SK-N-SH treated with all-trans-retinoic acid at 6 μM for 48 hours (cell line): ENCODE results near the gene MSI1.

Experiments used
- ATAC-seq: fragments of 200-7000 bp; cut with Tn5 transposase; 3 replicates; pipeline ENCODE4 v1.9.1; 2020; ENCODE audit warnings: mild to moderate bottlenecking, moderate library complexity
- ARNTL ChIP-seq: fragments of 450-650 bp; formaldehyde crosslinking; IDR thresholded peaks from 2 replicates; pipeline ENCODE4 v1.5.0; 2020; ENCODE audit warnings: low read depth, mild to moderate bottlenecking, moderate library complexity, borderline replicate concordance
- BACH2 ChIP-seq: fragments of 250-450 bp; sonication (Bioruptor Pico); IDR thresholded peaks from 2 replicates; pipeline ENCODE4 v1.9.0; 2021; ENCODE audit warnings: mild to moderate bottlenecking, borderline replicate concordance
- CSDC2 ChIP-seq: fragments of 250-450 bp; sonication (Bioruptor Pico); IDR thresholded peaks from 2 replicates; pipeline ENCODE4 v1.5.0; 2020; ENCODE audit warnings: mild to moderate bottlenecking, moderate library complexity
- ESRRG ChIP-seq: fragments of 250-450 bp; sonication (Bioruptor Pico); IDR thresholded peaks from 2 replicates; pipeline ENCODE4 v1.6.1; 2021; ENCODE audit warnings: mild to moderate bottlenecking
- ISL1 ChIP-seq: fragments of 250-450 bp; sonication (Bioruptor Pico); IDR thresholded peaks from 2 replicates; pipeline ENCODE4 v2.1.2; 2022; ENCODE audit warnings: mild to moderate bottlenecking, moderate library complexity
- OSR1 ChIP-seq: fragments of 250-450 bp; sonication (Bioruptor Pico); IDR thresholded peaks from 2 replicates; pipeline ENCODE4 v1.8.0; 2022; ENCODE audit warnings: moderate library complexity, mild to moderate bottlenecking, inconsistent platforms
- PPARA ChIP-seq: fragments of 250-450 bp; sonication (Bioruptor Pico); IDR thresholded peaks from 2 replicates; pipeline ENCODE4 v1.5.0; 2020; ENCODE audit warnings: mild to moderate bottlenecking, borderline replicate concordance
- SNAI2 ChIP-seq: fragments of 250-450 bp; sonication (Bioruptor Pico); IDR thresholded peaks from 2 replicates; pipeline ENCODE4 v1.5.0; 2020; ENCODE audit warnings: mild to moderate bottlenecking, moderate library complexity
- TCF4 ChIP-seq: fragments of 250-450 bp; sonication (Bioruptor Pico); IDR thresholded peaks from 2 replicates; pipeline ENCODE4 v1.8.0; 2021; ENCODE audit warnings: mild to moderate bottlenecking, moderate library complexity, borderline replicate concordance
- TOX ChIP-seq: fragments of 250-450 bp; sonication (Bioruptor Pico); IDR thresholded peaks from 2 replicates; pipeline ENCODE4 v1.8.0; 2021; ENCODE audit warnings: mild to moderate bottlenecking, moderate library complexity, borderline replicate concordance
- ZC3H10 ChIP-seq: fragments of 250-450 bp; sonication (Bioruptor Pico); IDR thresholded peaks from 2 replicates; pipeline ENCODE4 v1.5.1; 2021; ENCODE audit warnings: mild to moderate bottlenecking, moderate library complexity
- ZFP3 ChIP-seq: fragments of 250-450 bp; sonication (Bioruptor Pico); IDR thresholded peaks from 2 replicates; pipeline ENCODE4 v1.5.0; 2020; ENCODE audit warnings: mild to moderate bottlenecking, moderate library complexity
- ZFP30 ChIP-seq: fragments of 450-650 bp; formaldehyde crosslinking; IDR thresholded peaks from 2 replicates; pipeline ENCODE4 v1.5.0; 2022; ENCODE audit warnings: mild to moderate bottlenecking, moderate library complexity
- ZNF565 ChIP-seq: fragments of 450-650 bp; formaldehyde crosslinking; conservative IDR thresholded peaks from 2 replicates; pipeline ENCODE4 v1.5.0; 2020; ENCODE audit warnings: low read depth, mild to moderate bottlenecking, moderate library complexity
- ZNF8 ChIP-seq: fragments of 450-650 bp; formaldehyde crosslinking; IDR thresholded peaks from 2 replicates; pipeline ENCODE4 v1.5.0; 2020; ENCODE audit warnings: mild to moderate bottlenecking, moderate library complexity
- TF ChIP-seq, protein P1 (sequence below): fragments of 250-450 bp; sonication (Bioruptor Pico); IDR thresholded peaks from 2 replicates; pipeline ENCODE4 v1.5.0; 2020; ENCODE audit warnings: mild to moderate bottlenecking, moderate library complexity
- TF ChIP-seq, protein P2 (sequence below): fragments of 250-450 bp; sonication (Bioruptor Pico); IDR thresholded peaks from 2 replicates; pipeline ENCODE4 v1.8.0; 2020; ENCODE audit warnings: mild to moderate bottlenecking, moderate library complexity, borderline replicate concordance
- TF ChIP-seq, protein P3 (sequence below): fragments of 250-450 bp; sonication (Bioruptor Pico); IDR thresholded peaks from 2 replicates; pipeline ENCODE4 v1.5.1; 2021; ENCODE audit warnings: mild to moderate bottlenecking, moderate library complexity
- TF ChIP-seq, protein P4 (sequence below): fragments of 250-450 bp; sonication (Bioruptor Pico); IDR thresholded peaks from 2 replicates; pipeline ENCODE4 v1.5.1; 2020; ENCODE audit warnings: low read depth, mild to moderate bottlenecking, moderate library complexity

Gene MSI1

DNA sequence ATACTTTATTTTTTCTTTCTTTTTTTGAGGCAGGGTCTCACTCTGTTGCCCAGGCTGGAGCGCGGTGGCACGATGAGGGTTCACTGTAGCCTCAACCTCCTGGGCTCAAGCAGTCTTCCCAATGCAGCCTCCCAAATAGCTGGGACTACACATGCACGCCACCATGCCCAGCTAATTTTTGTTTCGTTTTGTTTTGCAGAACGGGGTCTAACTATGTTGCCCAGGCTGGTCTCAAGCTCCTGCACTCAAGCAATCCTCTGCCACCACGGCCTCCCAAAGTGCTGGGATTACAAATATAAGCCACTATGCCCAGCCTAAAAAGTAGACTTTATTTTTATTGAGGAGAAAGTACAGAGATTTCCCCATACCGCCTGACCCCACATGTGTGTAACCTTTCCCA, 4.7 kb upstream of the MSI1 start:
- no peak for ATAC-seq

DNA sequence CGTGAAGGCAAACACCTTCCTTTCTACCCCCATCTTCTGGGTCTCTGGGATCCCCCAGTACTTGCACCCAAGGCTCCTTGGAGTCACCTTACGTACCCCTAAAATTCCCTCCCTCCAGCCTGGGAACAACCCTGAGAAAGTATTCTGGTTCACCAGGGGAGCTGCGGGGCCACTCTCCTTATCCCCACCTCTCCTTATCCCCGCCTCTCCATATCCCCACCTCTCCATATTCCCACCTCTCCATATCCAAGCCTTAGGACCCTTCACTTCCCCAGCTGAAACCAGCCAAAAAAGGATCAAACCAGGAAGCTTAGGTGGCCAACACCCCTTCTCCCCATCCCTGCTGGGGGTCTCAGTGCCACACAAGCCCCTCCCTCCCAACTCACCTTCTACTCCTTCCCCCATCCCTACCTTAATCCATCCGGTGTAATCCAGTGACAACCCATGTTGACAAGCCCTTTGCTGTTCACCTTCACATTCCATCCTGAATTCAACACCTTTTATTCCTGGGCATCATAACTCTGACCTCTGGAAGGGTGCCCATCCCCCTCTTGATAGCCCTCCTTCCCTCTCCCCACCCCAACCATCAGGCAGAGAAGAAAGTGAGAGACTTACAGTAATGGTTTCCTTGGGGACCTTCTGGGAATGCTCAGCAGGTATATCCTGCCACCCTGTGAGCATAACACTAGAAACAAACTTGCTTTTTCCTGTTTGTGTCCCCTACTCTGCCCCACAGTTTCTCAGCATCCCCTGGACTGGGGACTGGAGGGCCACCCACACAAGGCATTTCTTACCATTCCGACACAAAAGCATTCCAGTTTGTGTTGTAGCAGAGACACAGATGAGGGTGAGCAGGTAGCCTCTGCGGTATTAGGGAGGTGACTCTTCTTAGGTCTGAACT, 1.6 kb upstream of the MSI1 start:
- no peak for TF ChIP-seq ISL1 (CRISPR knock-in tag)
- TF ChIP-seq, protein P1, sequence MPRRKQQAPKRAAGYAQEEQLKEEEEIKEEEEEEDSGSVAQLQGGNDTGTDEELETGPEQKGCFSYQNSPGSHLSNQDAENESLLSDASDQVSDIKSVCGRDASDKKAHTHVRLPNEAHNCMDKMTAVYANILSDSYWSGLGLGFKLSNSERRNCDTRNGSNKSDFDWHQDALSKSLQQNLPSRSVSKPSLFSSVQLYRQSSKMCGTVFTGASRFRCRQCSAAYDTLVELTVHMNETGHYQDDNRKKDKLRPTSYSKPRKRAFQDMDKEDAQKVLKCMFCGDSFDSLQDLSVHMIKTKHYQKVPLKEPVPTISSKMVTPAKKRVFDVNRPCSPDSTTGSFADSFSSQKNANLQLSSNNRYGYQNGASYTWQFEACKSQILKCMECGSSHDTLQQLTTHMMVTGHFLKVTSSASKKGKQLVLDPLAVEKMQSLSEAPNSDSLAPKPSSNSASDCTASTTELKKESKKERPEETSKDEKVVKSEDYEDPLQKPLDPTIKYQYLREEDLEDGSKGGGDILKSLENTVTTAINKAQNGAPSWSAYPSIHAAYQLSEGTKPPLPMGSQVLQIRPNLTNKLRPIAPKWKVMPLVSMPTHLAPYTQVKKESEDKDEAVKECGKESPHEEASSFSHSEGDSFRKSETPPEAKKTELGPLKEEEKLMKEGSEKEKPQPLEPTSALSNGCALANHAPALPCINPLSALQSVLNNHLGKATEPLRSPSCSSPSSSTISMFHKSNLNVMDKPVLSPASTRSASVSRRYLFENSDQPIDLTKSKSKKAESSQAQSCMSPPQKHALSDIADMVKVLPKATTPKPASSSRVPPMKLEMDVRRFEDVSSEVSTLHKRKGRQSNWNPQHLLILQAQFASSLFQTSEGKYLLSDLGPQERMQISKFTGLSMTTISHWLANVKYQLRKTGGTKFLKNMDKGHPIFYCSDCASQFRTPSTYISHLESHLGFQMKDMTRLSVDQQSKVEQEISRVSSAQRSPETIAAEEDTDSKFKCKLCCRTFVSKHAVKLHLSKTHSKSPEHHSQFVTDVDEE (CRISPR knock-in tag): no peak
- TF ChIP-seq OSR1 (CRISPR knock-in tag): no peak
- no peak for TF ChIP-seq PPARA
- TF ChIP-seq, protein P2, sequence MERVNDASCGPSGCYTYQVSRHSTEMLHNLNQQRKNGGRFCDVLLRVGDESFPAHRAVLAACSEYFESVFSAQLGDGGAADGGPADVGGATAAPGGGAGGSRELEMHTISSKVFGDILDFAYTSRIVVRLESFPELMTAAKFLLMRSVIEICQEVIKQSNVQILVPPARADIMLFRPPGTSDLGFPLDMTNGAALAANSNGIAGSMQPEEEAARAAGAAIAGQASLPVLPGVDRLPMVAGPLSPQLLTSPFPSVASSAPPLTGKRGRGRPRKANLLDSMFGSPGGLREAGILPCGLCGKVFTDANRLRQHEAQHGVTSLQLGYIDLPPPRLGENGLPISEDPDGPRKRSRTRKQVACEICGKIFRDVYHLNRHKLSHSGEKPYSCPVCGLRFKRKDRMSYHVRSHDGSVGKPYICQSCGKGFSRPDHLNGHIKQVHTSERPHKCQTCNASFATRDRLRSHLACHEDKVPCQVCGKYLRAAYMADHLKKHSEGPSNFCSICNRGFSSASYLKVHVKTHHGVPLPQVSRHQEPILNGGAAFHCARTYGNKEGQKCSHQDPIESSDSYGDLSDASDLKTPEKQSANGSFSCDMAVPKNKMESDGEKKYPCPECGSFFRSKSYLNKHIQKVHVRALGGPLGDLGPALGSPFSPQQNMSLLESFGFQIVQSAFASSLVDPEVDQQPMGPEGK (CRISPR knock-in tag): no peak
- no peak for TF ChIP-seq ZC3H10 (CRISPR knock-in tag)
- TF ChIP-seq ZNF8 (CRISPR knock-in tag): no peak
- no peak for TF ChIP-seq TCF4 (CRISPR knock-in tag)
- no peak for TF ChIP-seq ESRRG
- TF ChIP-seq TOX (CRISPR knock-in tag): no peak
- no peak for TF ChIP-seq ZNF565 (CRISPR knock-in tag)
- no peak for TF ChIP-seq BACH2 (CRISPR knock-in tag)
- TF ChIP-seq ZFP3 (CRISPR knock-in tag): no peak
- TF ChIP-seq ARNTL (CRISPR knock-in tag): no peak
- TF ChIP-seq SNAI2: no peak
- TF ChIP-seq, all 23 proteins: peak for 0
- ATAC-seq: no peak

More for the DNA sequence above, 4.7 kb upstream of the MSI1 start:
- TF ChIP-seq, protein P1 (CRISPR knock-in tag): no peak
- TF ChIP-seq ARNTL (CRISPR knock-in tag) (no peak), CSDC2 (CRISPR knock-in tag) (no peak), ZFP30 (CRISPR knock-in tag) (no peak), ZC3H10 (CRISPR knock-in tag) (no peak), ZNF8 (CRISPR knock-in tag) (no peak), ZNF565 (CRISPR knock-in tag) (no peak)
- TF ChIP-seq, protein P3, sequence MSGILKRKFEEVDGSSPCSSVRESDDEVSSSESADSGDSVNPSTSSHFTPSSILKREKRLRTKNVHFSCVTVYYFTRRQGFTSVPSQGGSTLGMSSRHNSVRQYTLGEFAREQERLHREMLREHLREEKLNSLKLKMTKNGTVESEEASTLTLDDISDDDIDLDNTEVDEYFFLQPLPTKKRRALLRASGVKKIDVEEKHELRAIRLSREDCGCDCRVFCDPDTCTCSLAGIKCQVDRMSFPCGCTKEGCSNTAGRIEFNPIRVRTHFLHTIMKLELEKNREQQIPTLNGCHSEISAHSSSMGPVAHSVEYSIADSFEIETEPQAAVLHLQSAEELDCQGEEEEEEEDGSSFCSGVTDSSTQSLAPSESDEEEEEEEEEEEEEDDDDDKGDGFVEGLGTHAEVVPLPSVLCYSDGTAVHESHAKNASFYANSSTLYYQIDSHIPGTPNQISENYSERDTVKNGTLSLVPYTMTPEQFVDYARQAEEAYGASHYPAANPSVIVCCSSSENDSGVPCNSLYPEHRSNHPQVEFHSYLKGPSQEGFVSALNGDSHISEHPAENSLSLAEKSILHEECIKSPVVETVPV (CRISPR knock-in tag): no peak
- TF ChIP-seq, protein P4, sequence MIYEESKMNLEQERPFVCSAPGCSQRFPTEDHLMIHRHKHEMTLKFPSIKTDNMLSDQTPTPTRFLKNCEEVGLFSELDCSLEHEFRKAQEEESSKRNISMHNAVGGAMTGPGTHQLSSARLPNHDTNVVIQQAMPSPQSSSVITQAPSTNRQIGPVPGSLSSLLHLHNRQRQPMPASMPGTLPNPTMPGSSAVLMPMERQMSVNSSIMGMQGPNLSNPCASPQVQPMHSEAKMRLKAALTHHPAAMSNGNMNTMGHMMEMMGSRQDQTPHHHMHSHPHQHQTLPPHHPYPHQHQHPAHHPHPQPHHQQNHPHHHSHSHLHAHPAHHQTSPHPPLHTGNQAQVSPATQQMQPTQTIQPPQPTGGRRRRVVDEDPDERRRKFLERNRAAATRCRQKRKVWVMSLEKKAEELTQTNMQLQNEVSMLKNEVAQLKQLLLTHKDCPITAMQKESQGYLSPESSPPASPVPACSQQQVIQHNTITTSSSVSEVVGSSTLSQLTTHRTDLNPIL: no peak
- TF ChIP-seq, protein P2 (CRISPR knock-in tag): no peak
- TF ChIP-seq, all 23 proteins: peak for 0
